GF-D8 (cell line): ENCODE data around the gene TSGA10IP.

Experiments used
- DNase-seq: peaks from one replicate; lab custom pipeline; 2025; lab: John Stamatoyannopoulos, UW

TSGA10IP gene

GRCh38 chr11:65977621-65978390, 32.5 kb downstream of the TSGA10IP start:
- no peak for DNase-seq

GRCh38 chr11:65978391-65979238, 33.3 kb downstream of the TSGA10IP start:
- no peak for DNase-seq

GRCh38 chr11:65979261-65979759, 34.0 kb downstream of the TSGA10IP start:
- no peak for DNase-seq

GRCh38 chr11:65981101-65981740, 35.9 kb downstream of the TSGA10IP start:
- no peak for DNase-seq

GRCh38 chr11:65981972-65982823, 36.9 kb downstream of the TSGA10IP start:
- DNase-seq = no peak

GRCh38 chr11:65982824-65983588, 37.7 kb downstream of the TSGA10IP start:
- no peak for DNase-seq

- no peak for DNase-seq
These were observed 38.3 kb downstream of the TSGA10IP start for GRCh38 chr11:65983589-65983987.

- DNase-seq = no peak
These were observed 42.1 kb downstream of the TSGA10IP start for GRCh38 chr11:65987336-65987735.

GRCh38 chr11:65988791-65989592, 43.7 kb downstream of the TSGA10IP start:
- DNase-seq = peak; percentile 83

- no peak for DNase-seq
These were observed 46.8 kb downstream of the TSGA10IP start for GRCh38 chr11:65992056-65992455.

GRCh38 chr11:65997286-65997685, 52.0 kb downstream of the TSGA10IP start:
- DNase-seq = peak; percentile 50

GRCh38 chr11:66001942-66002647, 56.8 kb downstream of the TSGA10IP start, which contains the start of the genes BANF1 and EIF1AD:
BANF1 (plus strand) TSS chr11:66002503; CDS start chr11:66003251, 748 bp downstream.
EIF1AD (minus strand) TSS chr11:66002157; CDS start chr11:66000389, 1,768 bp downstream.
- peak; percentile 97 for DNase-seq

GRCh38 chr11:66002648-66003225, 57.5 kb downstream of the TSGA10IP start:
- DNase-seq = no peak

GRCh38 chr11:66003291-66003690, 58.0 kb downstream of the TSGA10IP start:
- DNase-seq = no peak

- no peak for DNase-seq
These were observed 58.9 kb downstream of the TSGA10IP start for GRCh38 chr11:66004186-66004585.

- no peak for DNase-seq
These were observed 61.0 kb downstream of the TSGA10IP start for GRCh38 chr11:66006134-66006890.

- no peak for DNase-seq
These were observed 61.6 kb downstream of the TSGA10IP start for GRCh38 chr11:66006891-66007176.

GRCh38 chr11:66007201-66007634, 61.9 kb downstream of the TSGA10IP start:
- no peak for DNase-seq
